ENCODE data around the gene RAB5B.
A peak's percentile ranks its signal among the peaks of the same experiment; 100 is the strongest.
"Not testable (repeated sequence)": the region's sequence is repeated elsewhere in the genome, so short reads cannot be mapped to it uniquely, and the experiment has no call there.

The RAB5B gene

GRCh38 chr12:55942055-55942454, 31.8 kb upstream of the RAB5B start:
- DNase-seq = no peak

- no peak for DNase-seq
These were observed 31.2 kb upstream of the RAB5B start for GRCh38 chr12:55942577-55943136.

GRCh38 chr12:55946553-55946952, 27.3 kb upstream of the RAB5B start:
- no peak for DNase-seq

- DNase-seq = no peak
These were observed 18.5 kb upstream of the RAB5B start for GRCh38 chr12:55955344-55955743.

GRCh38 chr12:55955800-55956508, 17.9 kb upstream of the RAB5B start:
- DNase-seq = no peak

- DNase-seq = no peak
These were observed 16.6 kb upstream of the RAB5B start for GRCh38 chr12:55957106-55957859.

- no peak for DNase-seq
These were observed 10.1 kb upstream of the RAB5B start for GRCh38 chr12:55963760-55964159.

GRCh38 chr12:55965240-55965639, 8.6 kb upstream of the RAB5B start:
- DNase-seq = no peak

GRCh38 chr12:55965941-55966407, 7.9 kb upstream of the RAB5B start, which contains the start of gene PMEL:
Gene PMEL, minus strand, starts transcription at chr12:55966042. Its CDS starts 31 bp downstream, at chr12:55966011.
- no peak for DNase-seq

GRCh38 chr12:55966408-55967281, 7.2 kb upstream of the RAB5B start, which contains the start of gene CDK2:
Gene CDK2, plus strand, starts transcription at chr12:55966830. Its CDS starts 179 bp downstream, at chr12:55967009.
- peak; percentile 76 to 84 for DNase-seq

GRCh38 chr12:55969356-55969755, 4.5 kb upstream of the RAB5B start:
- DNase-seq = no peak

- no peak for DNase-seq
These were observed 3.1 kb upstream of the RAB5B start for GRCh38 chr12:55970775-55971174.

GRCh38 chr12:55972042-55972441, 1.8 kb upstream of the RAB5B start:
- DNase-seq = no peak

GRCh38 chr12:55972456-55972855, 1.4 kb upstream of the RAB5B start:
- no peak for DNase-seq

- DNase-seq = no peak
These were observed 823 bp upstream of the RAB5B start for GRCh38 chr12:55972911-55973598.

- peak in 1 of 2 donors; percentile 42 for DNase-seq
These were observed 441 bp downstream of the RAB5B start for GRCh38 chr12:55974308-55974730.

GRCh38 chr12:55978393-55978792, 4.5 kb downstream of the RAB5B start:
- no peak for DNase-seq

GRCh38 chr12:55979069-55979468, 5.2 kb downstream of the RAB5B start:
- DNase-seq = no peak

- not testable (repeated sequence) for DNase-seq
These were observed 8.0 kb downstream of the RAB5B start for GRCh38 chr12:55981882-55982281.

- peak; percentile 87 to 91 for DNase-seq
These were observed 8.6 kb downstream of the RAB5B start for GRCh38 chr12:55982319-55982936.

- DNase-seq = peak; percentile 28 to 47
These were observed 9.5 kb downstream of the RAB5B start for GRCh38 chr12:55983232-55983842.
